ENCODE measurements around the gene TCF12. TPM values are rescaled to one million over a fixed set of nuclear protein-coding genes. Genes with fewer than 3 reads are reported as not detected.
"Not testable (repeated sequence)": the region's sequence is repeated elsewhere in the genome, so short reads cannot be mapped to it uniquely, and the experiment has no call there.

TCF12 gene
- total RNA-seq, 1 donor from 2014 or later: 144 TPM

DNA sequence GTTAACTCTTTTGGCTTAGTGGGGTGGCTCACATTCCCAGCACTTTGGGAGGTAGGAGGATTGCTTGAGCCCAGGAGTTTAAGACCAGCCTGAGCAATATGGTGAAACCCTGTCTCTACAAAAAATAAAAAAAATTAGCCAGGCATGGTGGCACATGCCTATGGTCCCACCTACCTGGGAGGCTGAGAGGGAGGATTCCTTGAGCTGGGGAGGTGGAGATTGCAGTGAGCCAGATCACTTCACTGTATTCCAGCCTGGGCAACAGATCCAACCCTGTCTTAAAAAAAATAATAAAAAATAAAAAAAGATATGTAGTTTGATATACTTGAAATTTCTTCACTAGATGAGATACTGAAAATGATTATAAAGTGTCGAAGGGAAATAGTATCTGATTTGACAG lies 178.8 kb downstream of the TCF12 start:
- intact Hi-C loops (cut with DNase I): no loop called here
- no peaks in the 10 kb centered on the region for H3K27me3 ChIP-seq
- TF ChIP-seq, protein P1, sequence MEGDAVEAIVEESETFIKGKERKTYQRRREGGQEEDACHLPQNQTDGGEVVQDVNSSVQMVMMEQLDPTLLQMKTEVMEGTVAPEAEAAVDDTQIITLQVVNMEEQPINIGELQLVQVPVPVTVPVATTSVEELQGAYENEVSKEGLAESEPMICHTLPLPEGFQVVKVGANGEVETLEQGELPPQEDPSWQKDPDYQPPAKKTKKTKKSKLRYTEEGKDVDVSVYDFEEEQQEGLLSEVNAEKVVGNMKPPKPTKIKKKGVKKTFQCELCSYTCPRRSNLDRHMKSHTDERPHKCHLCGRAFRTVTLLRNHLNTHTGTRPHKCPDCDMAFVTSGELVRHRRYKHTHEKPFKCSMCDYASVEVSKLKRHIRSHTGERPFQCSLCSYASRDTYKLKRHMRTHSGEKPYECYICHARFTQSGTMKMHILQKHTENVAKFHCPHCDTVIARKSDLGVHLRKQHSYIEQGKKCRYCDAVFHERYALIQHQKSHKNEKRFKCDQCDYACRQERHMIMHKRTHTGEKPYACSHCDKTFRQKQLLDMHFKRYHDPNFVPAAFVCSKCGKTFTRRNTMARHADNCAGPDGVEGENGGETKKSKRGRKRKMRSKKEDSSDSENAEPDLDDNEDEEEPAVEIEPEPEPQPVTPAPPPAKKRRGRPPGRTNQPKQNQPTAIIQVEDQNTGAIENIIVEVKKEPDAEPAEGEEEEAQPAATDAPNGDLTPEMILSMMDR (IDR thresholded peaks at IDR 0.05): no peak
- H3K4me1 ChIP-seq: no peaks in the 10 kb centered on the region
- H3K27ac ChIP-seq: no peak overlapping the region
- DNase-seq (ENCODE audit: low spot score in 2 of 2): no peak
- H3K9me3 ChIP-seq: no peaks in the 10 kb centered on the region
- no peak overlapping the region for H3K4me3 ChIP-seq
- peaks cover 0 to 5% of the 10 kb centered on the region in 2 donors for H3K36me3 ChIP-seq

DNA sequence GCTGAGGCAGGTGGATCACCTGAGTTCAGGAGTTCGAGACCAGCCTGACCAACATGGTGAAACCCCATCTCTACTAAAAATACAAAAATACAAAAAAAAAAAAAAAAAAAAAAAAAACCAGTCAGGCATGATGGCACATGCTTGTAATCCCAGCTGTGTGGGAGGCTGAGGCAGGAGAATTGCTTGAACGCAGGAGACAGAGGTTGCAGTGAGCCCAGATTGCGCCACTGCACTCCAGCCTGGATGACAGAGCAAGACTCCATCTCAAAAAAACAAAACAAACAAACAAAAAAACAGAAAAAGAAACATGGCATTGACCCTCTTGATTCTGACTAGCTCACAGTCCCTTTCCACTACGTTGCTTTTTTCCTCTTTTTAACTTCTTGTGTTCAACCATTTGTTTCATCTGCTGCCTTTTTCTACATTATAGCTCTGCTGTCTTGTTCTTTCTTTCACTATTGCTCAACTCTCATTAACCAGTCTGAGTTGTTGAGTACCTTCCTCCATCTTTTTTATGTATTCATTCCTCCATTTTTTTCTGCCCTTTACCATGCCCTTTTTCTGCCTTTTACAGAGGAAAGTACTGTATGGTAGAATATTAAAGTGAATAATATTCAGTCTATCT lies 179.6 kb downstream of the TCF12 start:
- H3K36me3 ChIP-seq; H3K27me3 ChIP-seq; H3K4me1 ChIP-seq; H3K9me3 ChIP-seq; H3K4me3 ChIP-seq; DNase-seq (ENCODE audit: low spot score in 2 of 2); H3K27ac ChIP-seq; intact Hi-C loops (cut with DNase I): not testable (repeated sequence)

DNA sequence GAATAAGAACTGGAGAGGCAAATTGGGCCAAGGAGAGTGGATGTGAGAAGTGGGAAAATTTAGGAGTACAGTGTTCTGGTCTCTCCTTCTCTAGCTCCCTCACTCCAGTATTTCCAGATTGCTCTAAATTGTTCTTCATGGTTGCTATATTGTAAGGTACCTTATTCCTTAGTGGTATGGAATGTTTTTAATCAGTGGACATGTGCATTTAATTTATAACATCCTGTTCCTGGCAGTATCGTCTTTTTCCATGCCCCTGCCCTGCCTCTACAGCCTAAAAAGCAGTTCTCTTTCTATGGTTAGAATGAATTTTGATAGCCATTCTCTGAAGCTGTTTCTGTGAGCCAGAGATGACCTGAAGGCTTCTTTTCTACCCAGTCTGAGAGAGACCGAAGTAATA lies 180.5 kb downstream of the TCF12 start:
- no peaks in the 10 kb centered on the region for H3K36me3 ChIP-seq
- TF ChIP-seq, protein P1 (IDR thresholded peaks at IDR 0.05): no peak
- H3K9me3 ChIP-seq: no peaks in the 10 kb centered on the region
- intact Hi-C loops (cut with DNase I): no loop called here
- DNase-seq (ENCODE audit: low spot score in 2 of 2): no peak
- no peaks in the 10 kb centered on the region for H3K4me1 ChIP-seq
- no peak overlapping the region for H3K27ac ChIP-seq
- H3K27me3 ChIP-seq: no peaks in the 10 kb centered on the region
- no peak overlapping the region for H3K4me3 ChIP-seq

DNA sequence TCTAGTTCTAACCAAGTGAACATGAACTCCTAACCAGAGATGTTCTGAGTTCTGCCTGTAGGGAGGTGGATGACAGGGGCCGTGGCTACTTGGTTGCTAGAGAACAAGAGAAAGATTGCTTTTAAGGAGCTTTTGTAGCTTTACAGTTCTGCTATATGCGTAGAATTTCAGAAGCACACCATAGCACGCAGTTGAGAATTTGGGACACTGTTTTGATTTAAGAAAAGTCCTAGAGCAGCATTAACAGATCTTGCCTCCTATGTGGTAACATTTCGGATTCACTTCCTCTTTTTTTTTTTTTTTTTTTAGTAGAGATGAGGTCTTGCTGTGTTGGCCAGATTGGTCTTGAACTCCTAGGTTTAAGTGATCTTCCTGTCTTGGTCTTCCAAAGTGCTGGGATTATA lies 181.7 kb downstream of the TCF12 start:
- H3K4me3 ChIP-seq: no peak overlapping the region
- intact Hi-C loops (cut with DNase I): no loop called here
- no peaks in the 10 kb centered on the region for H3K9me3 ChIP-seq
- no peak overlapping the region for H3K27ac ChIP-seq
- no peaks in the 10 kb centered on the region for H3K4me1 ChIP-seq
- no peaks in the 10 kb centered on the region for H3K36me3 ChIP-seq
- no peak for DNase-seq (ENCODE audit: low spot score in 2 of 2)
- H3K27me3 ChIP-seq: no peaks in the 10 kb centered on the region
- TF ChIP-seq, protein P1 (IDR thresholded peaks at IDR 0.05): no peak

DNA sequence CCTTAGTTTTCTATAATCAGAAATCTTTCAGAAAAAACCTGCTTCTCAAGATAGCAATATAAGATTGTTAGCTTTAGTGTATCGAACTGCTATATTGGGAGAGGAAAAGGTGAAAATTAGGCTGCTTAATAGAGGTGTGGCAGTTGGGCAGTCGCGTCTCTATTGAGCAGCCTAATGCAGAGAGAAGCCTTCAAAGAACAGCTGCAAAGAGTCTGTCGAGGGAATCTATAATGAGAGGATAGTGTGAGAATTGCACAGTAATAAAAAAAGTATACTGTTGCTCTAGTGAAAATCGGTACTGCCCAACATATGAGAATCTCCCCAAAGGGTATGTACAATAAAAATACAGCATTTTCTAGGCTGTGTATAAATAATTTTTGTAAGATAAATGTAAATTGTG lies 184.4 kb downstream of the TCF12 start:
- no peaks in the 10 kb centered on the region for H3K27me3 ChIP-seq
- no peak overlapping the region for H3K27ac ChIP-seq
- TF ChIP-seq, protein P1 (IDR thresholded peaks at IDR 0.05): no peak
- no peaks in the 10 kb centered on the region for H3K36me3 ChIP-seq
- H3K4me3 ChIP-seq: no peak overlapping the region
- no peaks in the 10 kb centered on the region for H3K9me3 ChIP-seq
- DNase-seq (ENCODE audit: low spot score in 2 of 2): no peak
- intact Hi-C loops (cut with DNase I): no loop called here
- no peaks in the 10 kb centered on the region for H3K4me1 ChIP-seq

DNA sequence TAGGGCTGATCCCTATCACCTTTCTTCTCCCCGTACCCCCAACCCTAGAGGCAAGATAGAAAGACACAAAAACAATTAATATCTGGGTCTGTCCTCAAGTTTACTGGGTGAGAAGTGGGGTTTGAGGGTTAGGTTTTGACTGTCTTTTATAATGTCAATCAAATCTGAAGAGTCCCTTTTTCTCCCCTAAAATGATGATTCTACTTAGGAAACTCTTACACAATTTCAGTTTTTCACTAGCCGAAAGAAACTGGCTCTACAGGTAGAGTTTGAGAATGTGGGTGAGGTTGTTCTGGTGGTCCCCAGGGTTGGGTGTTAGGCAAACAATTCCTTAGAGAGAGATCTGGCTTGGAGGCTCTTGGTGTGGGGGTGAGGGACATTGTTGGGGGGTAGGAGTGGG lies 189.9 kb downstream of the TCF12 start:
- Histone ChIP-seq H3K4me1 (no peaks in the 10 kb centered on the region), H3K36me3 (no peaks in the 10 kb centered on the region), H3K27ac (no peak overlapping the region), H3K9me3 (no peaks in the 10 kb centered on the region), H3K27me3 (no peaks in the 10 kb centered on the region), H3K4me3 (no peak overlapping the region)
- no peak for DNase-seq (ENCODE audit: low spot score in 2 of 2)
- TF ChIP-seq, protein P1 (IDR thresholded peaks at IDR 0.05): no peak
- intact Hi-C loops (cut with DNase I): no loop called here
